GM19239 (cell line): ENCODE data around the gene NIT2.
A peak's percentile ranks its signal among the peaks of the same experiment; 100 is the strongest.
"Not testable (repeated sequence)": the region's sequence is repeated elsewhere in the genome, so short reads cannot be mapped to it uniquely, and the experiment has no call there.

Experiments
- DNase-seq: peaks from one replicate; pipeline ENCODE4 v3.0.0; 2011; ENCODE audit warnings: low spot score; ENCODE audit not compliant: insufficient read length
- FAIRE-seq: peaks from 2 replicates; lab custom pipeline; 2011; peaks lifted over from hg19 to GRCh38; lab: Jason Lieb, UNC

NIT2 gene

DNA sequence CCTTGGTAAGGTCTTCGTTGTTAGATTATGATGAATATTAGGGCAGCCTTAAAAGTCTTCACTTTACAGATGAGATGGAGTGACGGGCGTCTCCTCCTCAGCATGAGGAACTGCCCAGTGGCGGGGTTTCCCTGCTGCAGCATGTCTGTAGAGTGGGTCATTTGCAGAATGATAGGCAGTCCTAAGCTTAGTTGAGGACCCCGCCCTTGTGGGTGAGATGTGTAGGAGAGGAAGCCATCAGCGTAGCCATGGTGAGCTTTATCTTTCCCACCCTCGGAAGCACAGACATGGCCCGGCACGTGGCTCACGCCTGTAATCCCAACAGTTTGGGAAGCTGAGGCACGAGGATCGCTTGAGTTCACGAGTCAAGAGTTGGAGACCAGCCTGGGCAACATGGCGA is 877 bp downstream of the NIT2 start:
- no peak for FAIRE-seq
- DNase-seq: peak; percentile 33

DNA sequence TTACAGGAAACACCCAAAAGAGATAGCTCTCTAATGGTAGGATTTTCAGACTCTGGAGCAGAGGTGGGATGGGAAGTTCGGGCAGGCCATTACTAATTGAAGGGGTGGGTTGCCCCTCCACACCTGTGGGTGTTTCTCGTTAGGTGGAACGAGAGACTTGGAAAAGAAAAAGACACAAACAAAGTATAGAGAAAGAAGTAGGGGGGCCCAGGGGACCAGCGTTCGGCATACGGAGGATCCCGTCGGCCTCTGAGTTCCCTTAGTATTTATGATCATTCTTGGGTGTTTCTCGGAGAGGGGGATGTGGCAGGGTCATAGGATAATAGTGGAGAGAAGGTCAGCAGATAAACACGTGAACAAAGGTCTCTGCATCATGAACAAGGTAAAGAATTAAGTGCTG is 1.7 kb downstream of the NIT2 start:
- FAIRE-seq, DNase-seq: not testable (repeated sequence)

DNA sequence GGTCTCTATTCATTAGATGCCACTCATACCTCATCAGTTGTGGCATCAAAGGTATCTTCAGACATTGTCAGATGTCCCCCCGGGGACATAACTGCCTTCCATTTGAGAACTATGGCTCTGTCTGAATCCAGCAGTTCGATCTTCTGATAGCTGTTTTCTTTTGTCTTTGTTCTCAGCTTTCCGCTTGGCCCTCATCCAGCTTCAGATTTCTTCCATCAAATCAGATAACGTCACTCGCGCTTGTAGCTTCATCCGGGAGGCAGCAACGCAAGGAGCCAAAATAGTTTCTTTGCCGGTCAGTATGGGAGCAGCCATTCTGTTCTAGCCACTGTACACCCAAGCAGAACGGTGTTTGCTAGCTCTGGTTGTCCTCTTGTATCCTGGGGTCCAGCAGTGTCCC is 4.4 kb downstream of the NIT2 start:
- DNase-seq: no peak
- FAIRE-seq: no peak

DNA sequence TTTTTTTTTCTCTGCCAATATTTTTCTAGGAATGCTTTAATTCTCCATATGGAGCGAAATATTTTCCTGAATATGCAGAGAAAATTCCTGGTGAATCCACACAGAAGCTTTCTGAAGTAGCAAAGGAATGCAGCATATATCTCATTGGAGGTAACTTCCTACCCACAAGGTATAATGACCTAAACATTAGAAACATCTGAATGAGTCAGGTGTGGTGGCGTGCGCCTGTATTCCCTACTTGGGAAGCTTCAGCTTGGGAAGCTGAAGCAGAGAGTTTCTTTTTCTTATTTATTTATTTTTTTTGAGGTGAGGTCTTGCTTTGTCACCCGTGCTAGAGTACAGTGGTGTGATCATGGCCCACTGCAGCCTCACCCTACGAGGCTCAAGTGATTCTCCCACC is 5.2 kb downstream of the NIT2 start:
- FAIRE-seq: no peak
- DNase-seq: no peak

DNA sequence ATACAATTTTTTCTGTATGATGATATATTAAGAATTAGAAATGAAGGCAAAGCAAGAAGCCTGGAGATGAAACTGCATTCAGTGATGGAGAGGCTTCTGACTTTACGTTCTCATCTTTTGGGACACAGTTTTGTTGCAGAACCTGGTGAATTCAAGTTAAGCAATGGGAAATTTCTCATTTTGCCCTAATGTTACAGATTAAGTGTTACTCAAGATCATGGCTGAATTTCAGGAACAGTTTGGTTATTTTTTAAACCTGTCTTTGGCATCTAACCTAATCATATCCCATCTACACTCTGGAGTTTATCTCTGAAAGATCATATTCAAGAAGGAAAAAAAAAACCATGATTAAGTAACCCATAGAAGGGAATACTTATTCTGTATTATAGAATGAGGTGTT is 6.0 kb downstream of the NIT2 start:
- DNase-seq (no peak), FAIRE-seq (no peak)

DNA sequence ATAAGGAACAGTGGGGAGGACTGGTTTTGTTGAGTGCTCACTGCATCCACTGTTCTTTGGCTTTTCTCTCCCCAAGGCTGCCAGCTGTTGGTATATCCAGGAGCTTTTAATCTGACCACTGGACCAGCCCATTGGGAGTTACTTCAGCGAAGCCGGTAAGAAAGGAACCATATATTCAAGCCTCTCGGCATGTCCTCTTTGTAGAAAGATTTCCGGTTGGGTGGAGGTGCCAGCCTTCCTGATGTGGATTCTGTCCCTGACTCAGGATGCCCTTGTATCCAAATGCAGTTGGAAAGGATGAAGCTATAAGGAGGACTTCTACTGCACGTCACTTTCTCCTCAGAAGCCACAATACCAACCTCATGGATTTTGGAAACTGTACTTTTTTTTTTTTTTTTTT is 14.2 kb downstream of the NIT2 start:
- DNase-seq (no peak), FAIRE-seq (no peak)

- not testable (repeated sequence) for FAIRE-seq, DNase-seq
Measured at GRCh38 chr3:100351770-100352169, 17.2 kb downstream of the NIT2 start.

DNA sequence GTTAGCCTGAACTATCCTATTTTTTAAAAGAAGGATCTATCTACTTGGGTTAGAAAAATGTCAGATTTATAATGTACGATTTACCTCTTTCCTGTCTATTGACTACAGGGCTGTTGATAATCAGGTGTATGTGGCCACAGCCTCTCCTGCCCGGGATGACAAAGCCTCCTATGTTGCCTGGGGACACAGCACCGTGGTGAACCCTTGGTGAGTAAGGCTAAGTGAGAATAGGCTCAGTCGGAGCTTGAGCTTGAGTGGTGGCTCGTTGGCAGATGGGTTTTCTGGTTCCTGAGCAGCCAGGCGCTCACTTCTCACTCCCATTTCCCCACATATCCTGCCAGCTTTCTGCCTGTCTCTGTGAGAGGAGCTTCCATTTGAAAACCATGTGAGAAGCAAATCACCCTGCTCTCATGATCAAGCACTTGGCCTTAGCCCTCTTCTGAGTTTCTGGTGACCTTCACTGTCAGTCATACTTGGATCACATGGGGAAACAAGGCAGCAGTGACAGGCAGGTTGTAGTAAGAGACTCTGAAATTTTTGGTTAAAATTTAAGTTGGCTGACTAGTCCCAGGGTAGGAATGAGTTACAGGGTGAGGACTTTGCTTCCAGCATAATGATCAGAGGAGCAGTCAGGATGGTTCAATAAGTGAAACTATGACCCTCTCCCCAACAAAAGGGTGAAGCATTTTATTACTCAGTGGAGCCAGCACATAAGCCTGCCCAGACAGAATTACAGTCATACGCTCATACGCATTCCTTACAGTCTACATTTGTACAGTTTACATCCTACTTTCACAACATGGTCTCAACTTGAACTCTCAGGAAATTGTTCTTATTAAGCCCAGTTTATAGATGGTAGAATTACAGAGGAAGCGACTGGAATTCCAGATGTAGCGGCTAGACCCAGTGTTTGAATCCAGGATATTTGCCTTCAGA is 18.0 kb downstream of the NIT2 start:
- FAIRE-seq (no peak), DNase-seq (no peak)

DNA sequence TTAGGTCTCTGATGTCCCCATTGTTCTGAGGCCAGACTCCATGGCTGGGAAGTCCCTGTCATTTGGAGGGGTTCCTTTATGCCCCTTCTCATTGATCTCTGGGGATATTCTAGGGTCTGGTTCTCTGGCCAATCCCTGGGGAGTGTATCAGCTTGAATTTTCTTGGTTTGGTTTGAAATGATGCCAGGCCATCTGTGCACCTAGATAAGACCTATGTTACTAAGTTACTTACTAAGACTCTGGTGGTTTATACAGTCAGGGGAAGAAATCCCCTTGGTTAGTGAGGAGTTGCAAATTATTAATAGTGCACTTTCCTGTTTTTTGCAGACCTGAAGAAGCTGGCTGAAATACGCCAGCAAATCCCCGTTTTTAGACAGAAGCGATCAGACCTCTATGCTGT is 20.3 kb downstream of the NIT2 start:
- no peak for FAIRE-seq
- DNase-seq: no peak

DNA sequence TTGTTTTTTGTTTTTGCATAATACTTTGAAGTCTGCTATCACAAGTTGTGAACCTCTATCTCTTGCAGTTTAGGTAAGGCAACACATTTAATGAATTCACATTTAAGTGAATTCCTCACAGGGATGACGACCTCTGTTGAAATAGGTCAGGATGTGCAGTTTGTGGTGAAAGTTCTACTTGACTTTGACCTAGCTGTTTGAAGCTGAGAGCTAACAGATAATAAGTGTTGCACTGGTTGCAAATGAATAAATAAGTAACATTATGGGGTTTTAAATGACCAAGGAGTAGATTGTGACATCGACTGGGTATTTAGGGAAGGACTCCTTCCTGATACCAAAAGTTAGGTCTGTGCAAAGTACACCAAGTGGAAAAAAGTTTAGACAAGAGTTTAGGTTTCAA is 23.9 kb downstream of the NIT2 start:
- no peak for DNase-seq
- no peak for FAIRE-seq

DNA sequence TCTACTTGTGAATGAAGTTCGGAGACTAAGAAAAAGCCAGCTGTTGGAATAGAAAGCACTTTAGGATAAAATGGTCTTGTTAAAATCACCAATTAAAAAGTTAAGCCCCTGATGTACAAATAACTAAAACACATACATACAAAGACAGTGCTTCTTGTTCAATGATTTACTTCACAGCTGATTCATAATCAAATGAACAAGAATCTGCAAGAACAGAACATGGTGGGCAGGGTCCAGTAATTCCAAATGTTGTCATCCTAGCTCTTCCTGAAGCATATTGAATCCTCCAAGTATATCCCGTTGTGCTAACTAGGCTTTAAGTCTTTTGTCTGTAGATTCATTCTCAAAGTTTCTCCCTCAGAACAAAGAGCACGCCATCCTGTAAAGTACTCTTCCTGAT is 24.5 kb downstream of the NIT2 start:
- FAIRE-seq: no peak
- DNase-seq: no peak

GRCh38 chr3:100360757-100361496 is 26.4 kb downstream of the NIT2 start:
- DNase-seq (no peak), FAIRE-seq (no peak)

DNA sequence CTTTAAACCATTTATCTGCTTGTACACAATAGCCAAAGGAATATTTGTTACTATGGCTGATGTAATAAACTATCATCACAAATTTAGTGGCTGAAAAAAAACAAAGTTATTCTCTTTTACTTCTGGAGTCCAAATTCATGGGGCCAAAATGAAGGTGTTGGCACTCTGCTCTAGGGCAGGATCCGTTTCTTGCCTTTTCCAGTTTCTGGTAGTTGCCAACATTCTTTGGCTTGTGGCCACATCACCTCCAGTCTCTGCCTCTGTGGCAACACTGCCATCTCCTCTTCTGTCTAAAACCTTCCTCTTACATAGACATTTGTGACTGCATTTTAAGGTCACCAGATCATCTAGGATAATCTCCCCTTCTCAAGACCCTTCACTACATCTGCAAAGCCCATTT is 27.3 kb downstream of the NIT2 start:
- FAIRE-seq (no peak), DNase-seq (no peak)

- no peak for FAIRE-seq
- DNase-seq: no peak
Measured at GRCh38 chr3:100364421-100364820, 29.9 kb downstream of the NIT2 start.

- FAIRE-seq: no peak
- no peak for DNase-seq
Measured at GRCh38 chr3:100366424-100366823, 31.9 kb downstream of the NIT2 start.

DNA sequence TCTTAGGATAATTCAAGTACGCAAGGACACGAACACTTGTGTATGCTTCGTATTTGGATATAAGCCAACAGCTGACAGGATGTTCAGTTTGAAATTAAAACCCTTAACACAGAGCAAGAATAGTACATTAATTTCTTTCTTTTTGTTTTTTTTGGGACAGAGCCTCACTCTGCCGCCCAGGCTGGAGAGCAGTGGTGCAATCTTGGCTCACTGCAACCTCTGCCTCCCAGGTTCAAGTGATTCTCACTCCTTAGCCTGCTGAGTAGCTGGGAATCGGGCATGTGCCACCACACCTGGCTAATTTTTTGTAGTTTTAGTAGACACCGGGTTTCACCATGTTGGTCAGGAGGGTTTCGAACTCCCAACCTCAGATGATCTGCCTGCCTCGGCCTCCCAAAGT is 33.9 kb downstream of the NIT2 start:
- FAIRE-seq (no peak), DNase-seq (no peak)

- FAIRE-seq (no peak), DNase-seq (no peak)
Measured at GRCh38 chr3:100370756-100371155, 36.2 kb downstream of the NIT2 start.

- no peak for FAIRE-seq
- DNase-seq: no peak
Measured at GRCh38 chr3:100374521-100374920, 40.0 kb downstream of the NIT2 start.

GRCh38 chr3:100376301-100376700 is 41.7 kb downstream of the NIT2 start:
- FAIRE-seq: no peak

DNA sequence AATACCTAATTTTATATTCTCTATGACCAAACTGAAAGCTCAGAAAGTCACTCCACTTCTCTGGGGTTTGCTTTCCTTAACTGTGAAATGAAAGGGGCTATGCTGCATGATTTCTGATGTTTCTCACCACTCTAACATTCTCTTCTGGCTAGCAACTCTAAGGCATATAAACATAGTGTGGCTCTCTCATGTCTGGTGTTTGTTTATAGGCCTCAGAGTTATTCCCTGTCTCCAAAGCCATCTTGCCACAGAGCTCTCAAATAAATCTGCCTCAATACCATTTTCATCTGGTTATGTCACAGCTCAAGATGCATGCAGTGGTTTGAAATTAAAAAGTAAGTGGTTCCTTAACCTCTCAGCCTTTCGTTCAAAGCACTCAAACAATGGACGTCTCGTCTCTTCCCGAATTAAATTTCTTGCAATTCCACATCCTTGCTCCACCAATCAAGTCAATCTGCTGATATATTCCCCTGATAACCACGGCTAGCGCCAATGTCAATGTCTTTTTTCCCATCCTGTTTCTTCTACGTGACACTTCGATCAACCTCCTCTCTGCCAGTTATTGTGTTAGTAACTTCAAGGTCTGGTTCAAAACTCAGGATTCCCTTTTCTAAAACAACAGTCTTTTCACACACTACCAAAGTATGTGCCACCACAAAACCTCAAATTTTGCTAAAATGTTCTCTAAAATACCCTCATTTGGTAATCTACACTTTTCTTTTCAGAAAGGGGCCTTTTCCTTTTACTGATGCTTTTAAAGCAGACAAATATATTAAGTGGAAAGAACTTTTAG is 50.4 kb downstream of the NIT2 start:
- DNase-seq: no peak
- no peak for FAIRE-seq

More at GRCh38 chr3:100376301-100376700, 41.7 kb downstream of the NIT2 start:
- DNase-seq: no peak
